OCI-LY7 (cell line): ENCODE measurements around the gene TMEM259. TPM values are rescaled to one million over a fixed set of nuclear protein-coding genes. Genes with fewer than 3 reads are reported as not detected.

Source experiments
- BruUV-seq: library from RNA; stranded (reverse); fragments of 400-500 nt; replicated peaks from 2 replicates; lab custom pipeline; 2021; lab: Mats Ljungman, UMichigan
- CTCF ChIA-PET: fragments of 300-600 bp; sonication (Branson Sonifier 250); formaldehyde crosslinking; loops from one replicate; lab custom pipeline; 2022; ENCODE audit warnings: antibody characterized with exemption; ENCODE audit not compliant: unreplicated experiment; lab: Charles Lee
- POLR2A ChIA-PET: fragments of 300-600 bp; sonication (Branson Sonifier 250); formaldehyde crosslinking; loops from one replicate; lab custom pipeline; 2022; ENCODE audit warnings: antibody characterized with exemption; lab: Charles Lee
- DNase-seq: peaks from one replicate; pipeline ENCODE4 v3.0.0-alpha.2; 2015; ENCODE audit warnings: low spot score
- H2AFZ ChIP-seq: fragments of 200-600 bp; sonication (generic), shearing (Covaris generic); 2 replicates; pipeline ENCODE4 v1.6.1; 2014; ENCODE audit warnings: mild to moderate bottlenecking, antibody characterized with exemption, low read length, moderate library complexity
- H3K27ac ChIP-seq: fragments of 200-600 bp; sonication (generic); 2 replicates; pipeline ENCODE4 v1.5.1; 2014; ENCODE audit warnings: mixed run types, low read depth, mild to moderate bottlenecking, moderate library complexity, low read length, inconsistent platforms; ENCODE audit not compliant: poor library complexity, severe bottlenecking
- H3K36me3 ChIP-seq: fragments of 200-600 bp; sonication (generic); 2 replicates; pipeline ENCODE4 v1.6.1; 2014; ENCODE audit warnings: mild to moderate bottlenecking, antibody characterized with exemption, low read length, moderate library complexity, mixed read lengths; ENCODE audit not compliant: insufficient read depth
- H3K4me1 ChIP-seq: fragments of 200-600 bp; sonication (generic); 2 replicates; pipeline ENCODE4 v1.5.1; 2014; ENCODE audit warnings: mild to moderate bottlenecking, low read length; ENCODE audit not compliant: insufficient read depth, poor library complexity, severe bottlenecking
- H3K4me2 ChIP-seq: fragments of 200-600 bp; sonication (generic); 2 replicates; pipeline ENCODE4 v1.6.1; 2014; ENCODE audit warnings: mild to moderate bottlenecking, low read length
- H3K4me3 ChIP-seq: fragments of 200-600 bp; sonication (generic); 2 replicates; pipeline ENCODE4 v1.5.1; 2014; ENCODE audit warnings: mild to moderate bottlenecking, low read depth, low read length; ENCODE audit not compliant: poor library complexity, severe bottlenecking
- H3K79me2 ChIP-seq: fragments of 200-600 bp; sonication (generic); 2 replicates; pipeline ENCODE4 v1.6.1; 2016; ENCODE audit warnings: low read depth, mild to moderate bottlenecking, low read length, moderate library complexity, mixed read lengths; ENCODE audit not compliant: insufficient read depth
- H3K9me2 ChIP-seq: fragments of 200-600 bp; sonication (generic); 2 replicates; pipeline ENCODE4 v1.6.1; 2016; ENCODE audit warnings: mild to moderate bottlenecking, low read length, mixed read lengths; ENCODE audit not compliant: insufficient read depth
- H3K9me3 ChIP-seq: fragments of 200-600 bp; sonication (generic); 2 replicates; pipeline ENCODE4 v1.6.1; 2014; ENCODE audit warnings: mild to moderate bottlenecking, mixed run types, low read length, mixed read lengths
- H4K20me1 ChIP-seq: fragments of 200-600 bp; sonication (generic); 2 replicates; pipeline ENCODE4 v1.6.1; 2014; ENCODE audit warnings: mild to moderate bottlenecking, antibody characterized with exemption, low read length, moderate library complexity, mixed read lengths; ENCODE audit not compliant: insufficient read depth
- CTCF ChIP-seq: fragments of 200-600 bp; sonication (generic); conservative IDR thresholded peaks from 2 replicates; pipeline ENCODE4 v1.5.1; 2014; ENCODE audit warnings: mild to moderate bottlenecking, antibody characterized with exemption, low read length, moderate library complexity, mixed read lengths
- EZH2phosphoT487 ChIP-seq: fragments of 200-600 bp; sonication (generic); IDR thresholded peaks from 2 replicates; pipeline ENCODE4 v1.6.1; 2018; ENCODE audit warnings: low read depth, borderline replicate concordance, mild to moderate bottlenecking, mixed run types, antibody characterized with exemption, low read length, moderate library complexity, mixed read lengths
- intact Hi-C: fragments of 100-400 bp; cut with micrococcal nuclease; formaldehyde crosslinking; loops from one replicate; pipeline ENCODE4 v1.10.0; 2022; ENCODE audit not compliant: unreplicated experiment
- total RNA-seq, 2 experiments: library from RNA; depleted of rRNA in 1 of 2; stranded (reverse); fragments of >200 nt in 1 of 2; shearing (Covaris generic) in 1 of 2; gene quantifications; 2 replicates each; pipeline ENCODE4 v1.2.3, GENCODE V29; 2014 to 2022

Gene TMEM259
- total RNA-seq, 2 experiments from 2014 or later, result 169 to 195 TPM

- ChIA-PET POLR2A (no interaction called here), CTCF (no interaction called here)
- H3K79me2 ChIP-seq, result peaks cover 9% of the 10 kb centered on the region; the same call in 1 of the 2 replicates
- no peaks in the 10 kb centered on the region for H3K36me3 ChIP-seq
- H3K27ac ChIP-seq, result no peak overlapping the region
- H2AFZ ChIP-seq, result no peak overlapping the region
- H3K4me1 ChIP-seq, result peaks cover 21% of the 10 kb centered on the region
- H3K9me3 ChIP-seq, result no peaks in the 10 kb centered on the region
- no peaks in the 10 kb centered on the region for H4K20me1 ChIP-seq
- intact Hi-C loops, result no loop called here
- H3K4me2 ChIP-seq, result no peak overlapping the region
- H3K4me3 ChIP-seq, result no peak overlapping the region
- no TSS peak for BruUV-seq
- no peaks in the 10 kb centered on the region for H3K9me2 ChIP-seq
- TF ChIP-seq EZH2phosphoT487 (no peak), CTCF (no peak)
- DNase-seq, result no peak
Measured at GRCh38 chr19:980133-980998, 40.6 kb downstream of the TMEM259 start.

GRCh38 chr19:979318-979741 lies 41.6 kb downstream of the TMEM259 start:
- H3K9me2 ChIP-seq, result no peaks in the 10 kb centered on the region
- CTCF ChIA-PET, result no interaction called here
- no peaks in the 10 kb centered on the region for H3K36me3 ChIP-seq
- H3K27ac ChIP-seq, result no peak overlapping the region
- no peak overlapping the region for H3K4me3 ChIP-seq
- no peaks in the 10 kb centered on the region for H4K20me1 ChIP-seq
- no peak for DNase-seq
- BruUV-seq, result no TSS peak
- POLR2A ChIA-PET, result no interaction called here
- no peak overlapping the region for H2AFZ ChIP-seq
- no peak overlapping the region for H3K4me2 ChIP-seq
- TF ChIP-seq EZH2phosphoT487, result no peak
- no peak for TF ChIP-seq CTCF
- peaks cover 14% of the 10 kb centered on the region for H3K4me1 ChIP-seq
- intact Hi-C loops, result no loop called here
- H3K9me3 ChIP-seq, result no peaks in the 10 kb centered on the region
- peaks cover under 1% of the 10 kb centered on the region; the same call in 1 of the 2 replicates for H3K79me2 ChIP-seq

DNA sequence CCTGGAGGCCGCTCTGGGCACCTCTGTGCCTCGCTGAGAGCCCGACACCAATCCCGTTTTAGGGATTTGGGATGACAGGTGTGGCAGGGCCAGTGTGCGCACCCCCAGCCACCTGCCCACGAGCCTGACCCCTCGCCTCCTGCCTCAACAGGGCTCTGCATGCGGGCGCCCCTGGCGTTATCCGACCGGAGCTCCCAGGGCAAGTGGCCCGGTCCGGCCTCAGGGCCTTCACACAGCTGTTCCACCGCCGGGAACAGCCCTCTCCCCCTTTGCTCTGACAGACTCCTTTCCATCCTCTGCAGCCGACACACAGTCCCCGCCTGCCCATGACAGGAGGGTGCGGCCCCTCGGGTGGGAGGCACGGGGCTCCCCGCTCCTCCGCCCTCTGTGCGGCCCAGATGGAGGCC lies 43.9 kb downstream of the TMEM259 start:
- no peaks in the 10 kb centered on the region for H3K9me2 ChIP-seq
- no peak overlapping the region for H3K4me3 ChIP-seq
- H3K4me2 ChIP-seq, result no peak overlapping the region
- no peaks in the 10 kb centered on the region for H3K9me3 ChIP-seq
- DNase-seq, result no peak
- BruUV-seq, result no TSS peak
- POLR2A ChIA-PET, result no interaction called here
- no peaks in the 10 kb centered on the region for H3K36me3 ChIP-seq
- intact Hi-C loops, result no loop called here
- no peaks in the 10 kb centered on the region for H4K20me1 ChIP-seq
- H3K79me2 ChIP-seq, result no peaks in the 10 kb centered on the region
- TF ChIP-seq CTCF, result no peak
- no peak for TF ChIP-seq EZH2phosphoT487
- H2AFZ ChIP-seq, result no peak overlapping the region
- H3K27ac ChIP-seq, result no peak overlapping the region
- H3K4me1 ChIP-seq, result no peaks in the 10 kb centered on the region
- CTCF ChIA-PET, result no interaction called here
